ENCODE data around the gene ZNF200.

ZNF200 gene

GRCh38 chr16:3216263-3216640, 18.7 kb downstream of the ZNF200 start:
- Histone ChIP-seq H2AK5ac (ENCODE audit: low read length) (no peak overlapping the region), H2AFZ (ENCODE audit: insufficient read depth, low read length, poor library complexity) (no peak overlapping the region), H4K91ac (ENCODE audit: low read depth, low read length) (no peak overlapping the region), H3K27ac (ENCODE audit: low read depth, low read length) (no peak overlapping the region), H3K79me1 (ENCODE audit: low read length) (no peaks in the 10 kb centered on the region), H3K4ac (ENCODE audit: low read depth, low read length) (no peak overlapping the region), H3K4me3 (ENCODE audit: low read depth, low read length) (no peak overlapping the region), H3K9me3 (ENCODE audit: insufficient read depth, low read depth, low read length) (peaks cover 18% of the 10 kb centered on the region), H3K27me3 (ENCODE audit: insufficient read depth, low read length) (no peaks in the 10 kb centered on the region), H3K9ac (ENCODE audit: low read length) (no peak overlapping the region), H4K8ac (ENCODE audit: low read depth, low read length) (no peak overlapping the region), H3K4me1 (ENCODE audit: control insufficient read depth in 1 of 2, insufficient read depth in 2 of 2, low read length in 2 of 2) (no peaks in the 10 kb centered on the region), H2BK12ac (ENCODE audit: low read length) (no peak overlapping the region), H2BK5ac (ENCODE audit: low read depth, low read length, poor library complexity) (no peak overlapping the region), H3K18ac (ENCODE audit: low read length) (no peak overlapping the region), H2BK120ac (ENCODE audit: insufficient read depth, low read length, poor library complexity) (no peak overlapping the region), H3K4me2 (ENCODE audit: low read length) (no peak overlapping the region), H3K23ac (ENCODE audit: low read length) (no peak overlapping the region), H4K12ac (ENCODE audit: low read depth, low read length) (no peak overlapping the region), H3K14ac (ENCODE audit: low read length) (no peak overlapping the region), H3K79me2 (ENCODE audit: control insufficient read depth, insufficient read depth, low read length, poor library complexity) (no peaks in the 10 kb centered on the region), H3K36me3 (ENCODE audit: control insufficient read depth in 1 of 2, insufficient read depth in 2 of 2, low read length in 2 of 2) (no peaks in the 10 kb centered on the region)
- WGBS (ENCODE audit: extremely low coverage, insufficient coverage, insufficient read length): no CpG with 5 or more reads among the region's 3 CpGs
- DNase-seq: no peak

DNA sequence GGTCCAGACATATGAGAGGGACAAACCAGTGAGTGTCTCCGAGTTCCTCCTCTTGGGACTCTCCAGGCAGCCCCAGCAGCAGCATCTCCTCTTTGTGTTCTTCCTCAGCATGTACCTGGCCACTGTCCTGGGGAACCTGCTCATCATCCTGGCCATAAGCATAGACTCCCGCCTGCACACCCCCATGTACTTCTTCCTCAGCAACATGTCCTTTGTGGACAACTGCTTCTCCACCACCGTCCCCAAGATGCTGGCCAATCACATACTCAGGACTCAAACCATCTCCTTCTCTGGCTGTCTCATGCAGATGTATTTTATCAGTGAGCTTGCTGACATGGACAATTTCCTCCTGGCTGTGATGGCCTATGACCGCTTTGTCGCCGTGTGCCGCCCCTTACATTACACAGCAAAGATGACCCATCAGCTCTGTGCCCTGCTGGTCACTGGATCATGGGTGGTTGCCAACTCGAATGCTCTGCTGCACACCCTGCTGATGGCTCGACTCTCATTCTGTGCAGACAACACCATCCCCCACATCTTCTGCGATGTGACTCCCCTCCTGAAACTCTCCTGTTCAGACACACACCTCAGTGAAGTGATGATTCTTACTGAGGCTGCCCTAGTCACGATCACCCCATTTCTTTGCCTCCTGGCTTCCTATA, 19.2 kb downstream of the ZNF200 start:
- Histone ChIP-seq H3K18ac (ENCODE audit: low read length) (no peak overlapping the region), H3K27me3 (ENCODE audit: insufficient read depth, low read length) (no peaks in the 10 kb centered on the region), H2BK5ac (ENCODE audit: low read depth, low read length, poor library complexity) (no peak overlapping the region), H3K79me2 (ENCODE audit: control insufficient read depth, insufficient read depth, low read length, poor library complexity) (no peaks in the 10 kb centered on the region), H2AFZ (ENCODE audit: insufficient read depth, low read length, poor library complexity) (no peak overlapping the region), H3K9me3 (ENCODE audit: insufficient read depth, low read depth, low read length) (peaks cover 15% of the 10 kb centered on the region), H2AK5ac (ENCODE audit: low read length) (no peak overlapping the region), H3K4me3 (ENCODE audit: low read depth, low read length) (no peak overlapping the region), H3K27ac (ENCODE audit: low read depth, low read length) (no peak overlapping the region), H3K14ac (ENCODE audit: low read length) (no peak overlapping the region), H3K23ac (ENCODE audit: low read length) (no peak overlapping the region), H2BK120ac (ENCODE audit: insufficient read depth, low read length, poor library complexity) (no peak overlapping the region), H4K91ac (ENCODE audit: low read depth, low read length) (no peak overlapping the region), H2BK12ac (ENCODE audit: low read length) (no peak overlapping the region), H3K4me2 (ENCODE audit: low read length) (no peak overlapping the region), H4K8ac (ENCODE audit: low read depth, low read length) (no peak overlapping the region), H3K79me1 (ENCODE audit: low read length) (no peaks in the 10 kb centered on the region), H3K9ac (ENCODE audit: low read length) (no peak overlapping the region), H3K4me1 (ENCODE audit: control insufficient read depth in 1 of 2, insufficient read depth in 2 of 2, low read length in 2 of 2) (no peaks in the 10 kb centered on the region), H3K4ac (ENCODE audit: low read depth, low read length) (no peak overlapping the region), H3K36me3 (ENCODE audit: control insufficient read depth in 1 of 2, insufficient read depth in 2 of 2, low read length in 2 of 2) (no peaks in the 10 kb centered on the region), H4K12ac (ENCODE audit: low read depth, low read length) (no peak overlapping the region)
- DNase-seq: no peak
- no CpG with 5 or more reads among the region's 11 CpGs for WGBS (ENCODE audit: extremely low coverage, insufficient coverage, insufficient read length)

- Histone ChIP-seq H3K79me1 (ENCODE audit: low read length) (no peaks in the 10 kb centered on the region), H3K9me3 (ENCODE audit: insufficient read depth, low read depth, low read length) (peaks cover 19% of the 10 kb centered on the region), H3K79me2 (ENCODE audit: control insufficient read depth, insufficient read depth, low read length, poor library complexity) (no peaks in the 10 kb centered on the region), H3K14ac (ENCODE audit: low read length) (no peak overlapping the region), H4K12ac (ENCODE audit: low read depth, low read length) (no peak overlapping the region), H3K23ac (ENCODE audit: low read length) (no peak overlapping the region), H2AFZ (ENCODE audit: insufficient read depth, low read length, poor library complexity) (no peak overlapping the region), H3K4me2 (ENCODE audit: low read length) (no peak overlapping the region), H3K27ac (ENCODE audit: low read depth, low read length) (no peak overlapping the region), H3K36me3 (ENCODE audit: control insufficient read depth in 1 of 2, insufficient read depth in 2 of 2, low read length in 2 of 2) (no peaks in the 10 kb centered on the region), H4K8ac (ENCODE audit: low read depth, low read length) (no peak overlapping the region), H2AK5ac (ENCODE audit: low read length) (no peak overlapping the region), H3K4me3 (ENCODE audit: low read depth, low read length) (no peak overlapping the region), H3K4ac (ENCODE audit: low read depth, low read length) (no peak overlapping the region), H3K18ac (ENCODE audit: low read length) (no peak overlapping the region), H3K4me1 (ENCODE audit: control insufficient read depth in 1 of 2, insufficient read depth in 2 of 2, low read length in 2 of 2) (no peaks in the 10 kb centered on the region), H4K91ac (ENCODE audit: low read depth, low read length) (no peak overlapping the region), H2BK5ac (ENCODE audit: low read depth, low read length, poor library complexity) (no peak overlapping the region), H3K27me3 (ENCODE audit: insufficient read depth, low read length) (no peaks in the 10 kb centered on the region), H3K9ac (ENCODE audit: low read length) (no peak overlapping the region), H2BK12ac (ENCODE audit: low read length) (no peak overlapping the region), H2BK120ac (ENCODE audit: insufficient read depth, low read length, poor library complexity) (no peak overlapping the region)
- no peak for DNase-seq
- no CpG with 5 or more reads among the region's 7 CpGs for WGBS (ENCODE audit: extremely low coverage, insufficient coverage, insufficient read length)
Observed at GRCh38 chr16:3214904-3215600, 19.9 kb downstream of the ZNF200 start.

DNA sequence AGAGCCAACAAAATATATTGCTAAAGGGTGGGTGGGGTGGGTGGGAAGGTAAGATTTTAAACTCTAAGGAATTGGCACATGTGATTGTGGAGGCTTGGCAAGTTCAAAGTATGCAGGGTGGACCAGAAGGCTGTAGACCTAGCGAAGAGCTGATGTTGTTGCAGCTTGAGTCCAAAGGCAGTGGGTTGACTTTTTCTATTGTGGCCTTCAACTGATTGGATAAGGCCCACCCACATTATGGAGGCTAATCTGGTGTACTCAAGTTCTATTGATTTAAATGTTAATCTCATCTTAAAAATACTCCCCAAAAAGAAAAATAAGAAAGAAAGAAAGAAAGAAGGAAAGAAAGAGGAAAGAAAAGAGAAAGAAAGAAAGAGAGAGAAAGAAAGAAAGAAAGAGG, 22.4 kb downstream of the ZNF200 start:
- no peak overlapping the region for H3K23ac ChIP-seq (ENCODE audit: low read length)
- H3K4me1 ChIP-seq (ENCODE audit: control insufficient read depth in 1 of 2, insufficient read depth in 2 of 2, low read length in 2 of 2): no peaks in the 10 kb centered on the region
- no peak overlapping the region for H3K14ac ChIP-seq (ENCODE audit: low read length)
- no peak overlapping the region for H2BK120ac ChIP-seq (ENCODE audit: insufficient read depth, low read length, poor library complexity)
- H3K4me2 ChIP-seq (ENCODE audit: low read length): no peak overlapping the region
- H3K9ac ChIP-seq (ENCODE audit: low read length): no peak overlapping the region
- H3K27ac ChIP-seq (ENCODE audit: low read depth, low read length): no peak overlapping the region
- H4K91ac ChIP-seq (ENCODE audit: low read depth, low read length): no peak overlapping the region
- H3K18ac ChIP-seq (ENCODE audit: low read length): no peak overlapping the region
- no peak overlapping the region for H3K4me3 ChIP-seq (ENCODE audit: low read depth, low read length)
- no peak overlapping the region for H4K12ac ChIP-seq (ENCODE audit: low read depth, low read length)
- no CpG with 5 or more reads among the region's 1 CpG for whole genome bisulfite sequencing (ENCODE audit: extremely low coverage, insufficient coverage, insufficient read length)
- no peak overlapping the region for H3K4ac ChIP-seq (ENCODE audit: low read depth, low read length)
- peaks cover 24% of the 10 kb centered on the region for H3K9me3 ChIP-seq (ENCODE audit: insufficient read depth, low read depth, low read length)
- no peaks in the 10 kb centered on the region for H3K79me2 ChIP-seq (ENCODE audit: control insufficient read depth, insufficient read depth, low read length, poor library complexity)
- H2AK5ac ChIP-seq (ENCODE audit: low read length): no peak overlapping the region
- H4K8ac ChIP-seq (ENCODE audit: low read depth, low read length): no peak overlapping the region
- no peak overlapping the region for H2BK5ac ChIP-seq (ENCODE audit: low read depth, low read length, poor library complexity)
- H3K27me3 ChIP-seq (ENCODE audit: insufficient read depth, low read length): no peaks in the 10 kb centered on the region
- no peaks in the 10 kb centered on the region for H3K79me1 ChIP-seq (ENCODE audit: low read length)
- H3K36me3 ChIP-seq (ENCODE audit: control insufficient read depth in 1 of 2, insufficient read depth in 2 of 2, low read length in 2 of 2): no peaks in the 10 kb centered on the region
- no peak for DNase-seq
- H2BK12ac ChIP-seq (ENCODE audit: low read length): no peak overlapping the region
- no peak overlapping the region for H2AFZ ChIP-seq (ENCODE audit: insufficient read depth, low read length, poor library complexity)

Measured in trophoblast cell (in vitro differentiated cells and primary cell).